DND-41 (cell line): ENCODE results near the gene NOP16.

Source experiments
- ATAC-seq: fragments of 200-7000 bp; cut with Tn5 transposase; 3 replicates; pipeline ENCODE4 v1.9.1; 2021; ENCODE audit warnings: low read depth; ENCODE audit not compliant: insufficient read depth
- DNase-seq: peaks from one replicate; pipeline ENCODE4 v3.0.0-alpha.2; 2020
- H2AFZ ChIP-seq: 2 replicates; pipeline ENCODE4 v1.6.0; 2012; ENCODE audit warnings: low read depth, low read length
- H3K27ac ChIP-seq: 2 replicates; pipeline ENCODE4 v1.5.1; 2012; ENCODE audit warnings: low read length, inconsistent platforms
- H3K27me3 ChIP-seq: fragments of 200-600 bp; sonication (generic); 2 replicates; pipeline ENCODE4 v1.6.0; 2012; ENCODE audit warnings: low read length, mild to moderate bottlenecking, inconsistent platforms; ENCODE audit not compliant: insufficient read depth, poor library complexity
- H3K36me3 ChIP-seq: 2 replicates; pipeline ENCODE4 v1.5.1; 2012; ENCODE audit warnings: low read length, inconsistent platforms; ENCODE audit not compliant: insufficient read depth
- H3K4me1 ChIP-seq: 2 replicates; pipeline ENCODE4 v1.5.1; 2012; ENCODE audit warnings: mild to moderate bottlenecking, low read length; ENCODE audit not compliant: insufficient read depth
- H3K4me2 ChIP-seq: 2 replicates; pipeline ENCODE4 v1.6.0; 2012; ENCODE audit warnings: mild to moderate bottlenecking, moderate library complexity, low read length, inconsistent platforms; ENCODE audit not compliant: insufficient read depth
- H3K4me3 ChIP-seq, 2 experiments: fragments of 200-600 bp in 1 of 2; shearing (Covaris generic) in 1 of 2; 2 replicates each; pipeline ENCODE4 v1.5.1; 2012 to 2016; ENCODE audit warnings: inconsistent platforms in 2 of 2, low read length in 2 of 2, mild to moderate bottlenecking in 2 of 2, low read depth in 1 of 2, moderate library complexity in 1 of 2
- H3K79me2 ChIP-seq: 2 replicates; pipeline ENCODE4 v1.6.0; 2012; ENCODE audit warnings: low read length, inconsistent platforms; ENCODE audit not compliant: insufficient read depth
- H3K9ac ChIP-seq: 2 replicates; pipeline ENCODE4 v1.6.0; 2012; ENCODE audit warnings: low read depth, mild to moderate bottlenecking, inconsistent platforms, low read length, moderate library complexity
- H3K9me3 ChIP-seq: 2 replicates; pipeline ENCODE4 v1.5.1; 2012; ENCODE audit warnings: low read length, moderate library complexity, mild to moderate bottlenecking, inconsistent platforms; ENCODE audit not compliant: insufficient read depth, severe bottlenecking
- H4K20me1 ChIP-seq: 2 replicates; pipeline ENCODE4 v1.6.0; 2012; ENCODE audit warnings: low read length; ENCODE audit not compliant: insufficient read depth
- EZH2 ChIP-seq: IDR thresholded peaks from 3 replicates; pipeline ENCODE4 v1.6.1; 2012; ENCODE audit warnings: borderline replicate concordance, low read depth, mild to moderate bottlenecking, moderate library complexity, low read length, inconsistent platforms; ENCODE audit not compliant: severe bottlenecking
- TF ChIP-seq, protein P1 (sequence below): IDR thresholded peaks from 2 replicates; pipeline ENCODE4 v1.5.1; 2012; ENCODE audit warnings: borderline replicate concordance, low read length, moderate library complexity, mild to moderate bottlenecking; ENCODE audit not compliant: poor library complexity, severe bottlenecking; ENCODE audit errors: extremely low read depth

NOP16 gene

DNA sequence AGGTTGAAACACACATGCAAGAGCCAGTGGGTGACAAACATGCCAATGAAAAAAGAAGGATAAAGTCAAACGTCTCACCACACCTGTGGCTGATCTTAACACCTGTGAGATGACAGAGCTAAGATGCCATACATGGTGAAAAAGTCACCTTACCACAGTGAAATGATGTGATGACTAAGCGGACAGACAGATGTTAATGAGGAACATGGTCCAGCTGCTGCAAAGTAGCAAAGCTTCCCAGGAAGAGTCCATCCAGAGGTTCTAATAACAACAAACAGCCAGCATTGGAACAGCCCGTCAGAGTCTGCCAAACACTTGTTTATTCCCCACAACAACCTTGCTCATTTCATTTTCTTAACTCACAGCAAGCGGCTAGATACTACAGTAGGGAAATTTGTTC lies 28.7 kb downstream of the NOP16 start:
- peak overlapping the region; percentile 90; the same call in 1 of the 2 replicates for H3K9ac ChIP-seq
- DNase-seq (no peak), ATAC-seq (no peak)
- H3K79me2 ChIP-seq, result peaks cover 62% of the 10 kb centered on the region
- H3K9me3 ChIP-seq, result no peaks in the 10 kb centered on the region
- H2AFZ ChIP-seq, result no peak overlapping the region
- TF ChIP-seq, protein P1, sequence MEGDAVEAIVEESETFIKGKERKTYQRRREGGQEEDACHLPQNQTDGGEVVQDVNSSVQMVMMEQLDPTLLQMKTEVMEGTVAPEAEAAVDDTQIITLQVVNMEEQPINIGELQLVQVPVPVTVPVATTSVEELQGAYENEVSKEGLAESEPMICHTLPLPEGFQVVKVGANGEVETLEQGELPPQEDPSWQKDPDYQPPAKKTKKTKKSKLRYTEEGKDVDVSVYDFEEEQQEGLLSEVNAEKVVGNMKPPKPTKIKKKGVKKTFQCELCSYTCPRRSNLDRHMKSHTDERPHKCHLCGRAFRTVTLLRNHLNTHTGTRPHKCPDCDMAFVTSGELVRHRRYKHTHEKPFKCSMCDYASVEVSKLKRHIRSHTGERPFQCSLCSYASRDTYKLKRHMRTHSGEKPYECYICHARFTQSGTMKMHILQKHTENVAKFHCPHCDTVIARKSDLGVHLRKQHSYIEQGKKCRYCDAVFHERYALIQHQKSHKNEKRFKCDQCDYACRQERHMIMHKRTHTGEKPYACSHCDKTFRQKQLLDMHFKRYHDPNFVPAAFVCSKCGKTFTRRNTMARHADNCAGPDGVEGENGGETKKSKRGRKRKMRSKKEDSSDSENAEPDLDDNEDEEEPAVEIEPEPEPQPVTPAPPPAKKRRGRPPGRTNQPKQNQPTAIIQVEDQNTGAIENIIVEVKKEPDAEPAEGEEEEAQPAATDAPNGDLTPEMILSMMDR, result no peak
- peak overlapping the region; percentile 82 for H3K4me2 ChIP-seq
- no peaks in the 10 kb centered on the region for H3K27me3 ChIP-seq
- H4K20me1 ChIP-seq, result peaks cover 29% of the 10 kb centered on the region
- H3K4me1 ChIP-seq, result peaks cover 28% of the 10 kb centered on the region
- peak overlapping the region in 1 of 2 experiments; percentile 32; a peak in 1 of 4 replicates for H3K4me3 ChIP-seq
- no peak overlapping the region for H3K27ac ChIP-seq
- H3K36me3 ChIP-seq, result peaks cover 45% of the 10 kb centered on the region

DNA sequence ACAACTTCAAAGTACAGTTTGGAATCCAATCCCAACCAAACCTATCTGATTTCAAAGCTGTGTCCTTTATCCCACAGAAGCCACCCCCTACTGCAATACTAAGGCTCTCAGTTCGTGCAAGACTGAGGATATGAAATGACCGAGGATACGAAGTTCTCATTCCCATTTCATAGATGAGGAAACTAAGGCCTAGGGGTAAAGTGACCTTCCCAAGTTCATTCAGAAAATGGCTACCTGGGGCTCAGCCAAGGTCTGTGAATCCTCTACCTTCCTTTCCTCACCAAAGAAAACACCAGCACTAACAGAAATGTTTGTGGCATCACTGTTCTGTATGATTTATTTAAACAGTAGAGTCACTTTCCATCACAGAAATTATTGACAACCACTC lies 32.2 kb downstream of the NOP16 start:
- no peak for ATAC-seq
- H2AFZ ChIP-seq, result no peak overlapping the region
- no peaks in the 10 kb centered on the region for H3K9me3 ChIP-seq
- DNase-seq, result no peak
- no peak overlapping the region for H3K9ac ChIP-seq
- no peak overlapping the region for H3K4me2 ChIP-seq
- no peak overlapping the region for H3K4me3 ChIP-seq
- H3K36me3 ChIP-seq, result peaks cover 77% of the 10 kb centered on the region
- TF ChIP-seq, protein P1, result no peak
- no peak for TF ChIP-seq EZH2
- peaks cover 46% of the 10 kb centered on the region for H4K20me1 ChIP-seq
- peaks cover 18% of the 10 kb centered on the region for H3K4me1 ChIP-seq
- no peak overlapping the region for H3K27ac ChIP-seq
- no peaks in the 10 kb centered on the region for H3K27me3 ChIP-seq
- peaks cover 86% of the 10 kb centered on the region for H3K79me2 ChIP-seq

DNA sequence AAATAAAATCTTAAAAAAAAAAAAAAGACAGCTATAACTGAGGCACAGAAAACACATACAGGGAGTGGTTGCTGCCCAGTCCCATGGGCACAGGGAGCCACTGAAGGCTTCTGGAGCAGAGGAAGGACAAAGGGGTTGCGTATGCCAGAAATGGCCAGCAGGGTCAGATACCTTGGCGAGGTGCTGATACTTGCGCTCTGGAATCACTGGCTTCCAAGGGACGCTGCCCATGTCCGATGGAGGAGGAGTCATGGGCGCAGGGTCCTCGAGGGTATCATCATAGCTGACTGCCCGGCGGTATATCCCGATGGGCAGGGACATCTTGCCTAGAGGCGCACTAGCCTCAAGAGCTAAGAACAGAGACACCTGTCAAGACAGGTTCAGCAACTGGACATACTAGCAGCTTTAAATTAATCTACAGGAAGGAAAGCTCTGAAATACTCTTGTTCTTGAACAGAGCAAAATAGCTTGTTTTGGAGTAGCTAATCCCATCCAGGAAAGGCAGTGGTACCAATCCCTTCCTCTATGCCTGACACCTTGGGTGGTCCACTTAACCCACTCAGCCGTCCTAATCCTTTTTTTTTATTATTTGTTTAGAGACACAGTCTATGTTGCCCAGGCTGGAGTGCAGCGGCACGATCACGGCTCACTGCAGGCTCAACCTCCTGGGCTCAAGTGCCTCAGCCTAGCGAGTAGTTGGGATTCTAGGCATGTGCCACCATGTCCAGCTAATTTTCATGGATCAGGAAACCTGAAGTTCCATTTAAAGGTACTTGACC lies 32.8 kb downstream of the NOP16 start:
- H3K4me3 ChIP-seq, result no peak overlapping the region
- peaks cover 77% of the 10 kb centered on the region for H3K36me3 ChIP-seq
- ATAC-seq, result no peak
- no peaks in the 10 kb centered on the region for H3K9me3 ChIP-seq
- no peak overlapping the region for H3K9ac ChIP-seq
- H3K27ac ChIP-seq, result no peak overlapping the region
- H3K27me3 ChIP-seq, result no peaks in the 10 kb centered on the region
- H3K4me2 ChIP-seq, result no peak overlapping the region
- H3K4me1 ChIP-seq, result peaks cover 13% of the 10 kb centered on the region
- H3K79me2 ChIP-seq, result peaks cover 82% of the 10 kb centered on the region
- peaks cover 45% of the 10 kb centered on the region for H4K20me1 ChIP-seq
- H2AFZ ChIP-seq, result no peak overlapping the region
- TF ChIP-seq, protein P1, result peak; percentile 11
- no peak for TF ChIP-seq EZH2
- no peak for DNase-seq
